SU-DHL-6 (cell line): ENCODE measurements around the gene STX16.

Experiments
- H2AFZ ChIP-seq: fragments of 200-600 bp; sonication (generic); 2 replicates; pipeline ENCODE4 v1.6.1; 2014; ENCODE audit warnings: low read depth, mild to moderate bottlenecking, moderate library complexity, mixed read lengths, antibody characterized with exemption, low read length; ENCODE audit not compliant: severe bottlenecking
- H3F3A ChIP-seq: fragments of 200-600 bp; shearing (Covaris generic); 2 replicates; pipeline ENCODE4 v1.6.0; 2016; ENCODE audit warnings: antibody characterized with exemption, mild to moderate bottlenecking; ENCODE audit not compliant: insufficient read depth
- H3K27ac ChIP-seq: fragments of 200-600 bp; sonication (generic); 2 replicates; pipeline ENCODE4 v1.5.1; 2016; ENCODE audit warnings: low read depth, mild to moderate bottlenecking, low read length, moderate library complexity, mixed read lengths
- H3K27me3 ChIP-seq: fragments of 200-600 bp; sonication (generic), shearing (Covaris generic); 2 replicates; pipeline ENCODE4 v1.6.0; 2014; ENCODE audit warnings: mild to moderate bottlenecking, low read length
- H3K36me3 ChIP-seq: fragments of 200-600 bp; sonication (generic); 2 replicates; pipeline ENCODE4 v1.6.1; 2014; ENCODE audit warnings: mild to moderate bottlenecking, low read length, mixed read lengths
- H3K4me2 ChIP-seq: fragments of 300-600, 200-600 bp; shearing (Covaris generic), sonication (generic); 2 replicates; pipeline ENCODE4 v1.6.0; 2014; ENCODE audit warnings: low read length, low read depth, mild to moderate bottlenecking; ENCODE audit not compliant: poor library complexity, severe bottlenecking
- H3K4me3 ChIP-seq: fragments of 200-600 bp; sonication (generic); 2 replicates; pipeline ENCODE4 v1.5.1; 2014; ENCODE audit warnings: antibody characterized with exemption, low read length, mild to moderate bottlenecking, mixed read lengths; ENCODE audit not compliant: insufficient read depth, poor library complexity, severe bottlenecking
- H3K79me2 ChIP-seq: fragments of 200-600 bp; sonication (generic); 2 replicates; pipeline ENCODE4 v1.6.1; 2014; ENCODE audit warnings: mild to moderate bottlenecking, low read length, moderate library complexity; ENCODE audit not compliant: insufficient read depth
- H3K9ac ChIP-seq: fragments of 200-600 bp; sonication (generic); 2 replicates; pipeline ENCODE4 v1.7.0; 2014; ENCODE audit warnings: mild to moderate bottlenecking, low read length
- H3K9me2 ChIP-seq: fragments of 200-600 bp; sonication (generic); replicated peaks from 2 replicates; pipeline ENCODE4 v1.6.1; 2014; ENCODE audit warnings: low read length; ENCODE audit not compliant: insufficient read depth
- H3K9me3 ChIP-seq: fragments of 200-600 bp; sonication (generic); 2 replicates; pipeline ENCODE4 v1.6.1; 2014; ENCODE audit warnings: low read length, mixed read lengths; ENCODE audit not compliant: insufficient read depth
- H4K20me1 ChIP-seq: fragments of 200-600 bp; sonication (generic); 2 replicates; pipeline ENCODE4 v1.6.1; 2014; ENCODE audit warnings: low read depth, mild to moderate bottlenecking, antibody characterized with exemption, low read length, moderate library complexity, mixed read lengths
- EZH2phosphoT487 ChIP-seq: fragments of 200-600 bp; sonication (generic), shearing (Covaris generic); conservative IDR thresholded peaks from 2 replicates; pipeline ENCODE4 v1.6.1; 2018; ENCODE audit warnings: mild to moderate bottlenecking, antibody characterized with exemption, low read length, moderate library complexity, mixed read lengths
- TF ChIP-seq, protein P1 (sequence below): fragments of 200-600 bp; sonication (generic); IDR thresholded peaks from one replicate; pipeline ENCODE4 v1.5.1; 2017; ENCODE audit warnings: antibody characterized with exemption, mild to moderate bottlenecking, low read length, moderate library complexity; ENCODE audit not compliant: insufficient read depth, poor library complexity, severe bottlenecking

The STX16 gene

DNA sequence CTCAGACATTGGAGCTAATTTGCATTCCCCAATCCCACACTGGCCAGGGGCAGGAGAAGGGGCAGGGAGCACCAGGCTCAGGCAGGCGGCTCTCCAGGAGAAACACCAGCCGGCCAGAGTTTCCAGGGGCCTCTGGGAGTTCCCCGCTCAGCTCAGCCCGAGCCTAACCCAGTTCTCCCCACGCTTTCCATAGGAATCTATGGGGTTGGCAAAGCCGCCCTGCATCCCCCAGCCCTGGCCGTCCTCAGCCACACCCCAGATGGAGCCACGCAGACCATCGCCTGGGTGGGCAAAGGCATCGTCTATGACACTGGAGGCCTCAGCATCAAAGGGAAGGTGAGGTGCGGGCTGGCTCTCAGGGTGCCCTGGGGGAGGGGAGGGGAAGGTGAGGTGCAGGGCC is 49.7 kb downstream of the STX16 start:
- no peaks in the 10 kb centered on the region for H3K9me2 ChIP-seq
- H4K20me1 ChIP-seq, result no peaks in the 10 kb centered on the region
- H2AFZ ChIP-seq, result no peak overlapping the region
- H3K9ac ChIP-seq, result no peak overlapping the region
- no peak overlapping the region for H3K4me3 ChIP-seq
- H3K27me3 ChIP-seq, result no peaks in the 10 kb centered on the region
- H3K36me3 ChIP-seq, result no peaks in the 10 kb centered on the region
- no peaks in the 10 kb centered on the region for H3K79me2 ChIP-seq
- H3F3A ChIP-seq, result no peaks in the 10 kb centered on the region
- H3K27ac ChIP-seq, result no peak overlapping the region
- TF ChIP-seq, protein P1, sequence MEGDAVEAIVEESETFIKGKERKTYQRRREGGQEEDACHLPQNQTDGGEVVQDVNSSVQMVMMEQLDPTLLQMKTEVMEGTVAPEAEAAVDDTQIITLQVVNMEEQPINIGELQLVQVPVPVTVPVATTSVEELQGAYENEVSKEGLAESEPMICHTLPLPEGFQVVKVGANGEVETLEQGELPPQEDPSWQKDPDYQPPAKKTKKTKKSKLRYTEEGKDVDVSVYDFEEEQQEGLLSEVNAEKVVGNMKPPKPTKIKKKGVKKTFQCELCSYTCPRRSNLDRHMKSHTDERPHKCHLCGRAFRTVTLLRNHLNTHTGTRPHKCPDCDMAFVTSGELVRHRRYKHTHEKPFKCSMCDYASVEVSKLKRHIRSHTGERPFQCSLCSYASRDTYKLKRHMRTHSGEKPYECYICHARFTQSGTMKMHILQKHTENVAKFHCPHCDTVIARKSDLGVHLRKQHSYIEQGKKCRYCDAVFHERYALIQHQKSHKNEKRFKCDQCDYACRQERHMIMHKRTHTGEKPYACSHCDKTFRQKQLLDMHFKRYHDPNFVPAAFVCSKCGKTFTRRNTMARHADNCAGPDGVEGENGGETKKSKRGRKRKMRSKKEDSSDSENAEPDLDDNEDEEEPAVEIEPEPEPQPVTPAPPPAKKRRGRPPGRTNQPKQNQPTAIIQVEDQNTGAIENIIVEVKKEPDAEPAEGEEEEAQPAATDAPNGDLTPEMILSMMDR, result no peak
- TF ChIP-seq EZH2phosphoT487, result no peak
- H3K4me2 ChIP-seq, result no peak overlapping the region
- H3K9me3 ChIP-seq, result no peaks in the 10 kb centered on the region

DNA sequence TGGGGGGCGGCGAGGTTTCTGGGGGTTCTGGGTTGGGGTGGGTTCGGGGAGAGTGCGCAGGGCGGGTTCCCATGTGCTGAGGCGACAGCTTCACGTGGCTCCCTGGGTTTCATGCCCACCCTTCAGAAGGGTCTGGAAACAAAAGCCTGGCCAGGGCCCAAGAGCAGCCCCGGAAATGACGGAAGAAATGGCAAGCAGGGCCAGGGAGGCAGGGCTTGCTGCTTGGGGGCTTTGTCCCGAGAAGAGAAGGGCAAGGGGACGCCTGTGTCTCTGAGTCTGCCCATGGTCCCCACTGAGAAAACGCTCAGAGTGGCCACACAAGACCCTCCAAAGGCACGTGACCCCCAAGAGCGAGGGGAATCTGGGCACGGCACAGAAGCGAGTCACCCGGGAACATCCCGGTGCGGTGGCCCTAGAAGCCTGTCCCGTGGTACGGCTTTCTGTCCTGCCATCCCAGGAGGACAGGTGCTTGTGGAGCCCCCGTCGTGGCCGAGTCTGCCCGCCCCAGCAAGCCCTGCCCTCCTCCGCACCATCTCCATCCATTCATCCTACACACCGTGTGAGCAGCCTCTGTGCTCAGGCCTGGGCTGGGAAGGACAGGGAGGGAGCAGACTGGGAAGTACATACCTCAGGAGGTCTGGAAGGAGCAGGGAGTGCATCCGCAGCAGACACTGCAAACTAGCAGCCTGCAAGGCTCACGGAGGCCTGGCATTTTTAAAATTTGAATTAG is 50.5 kb downstream of the STX16 start:
- no peaks in the 10 kb centered on the region for H3K79me2 ChIP-seq
- H2AFZ ChIP-seq, result no peak overlapping the region
- H3K27ac ChIP-seq, result no peak overlapping the region
- no peak overlapping the region for H3K4me3 ChIP-seq
- no peaks in the 10 kb centered on the region for H3K36me3 ChIP-seq
- H3K9ac ChIP-seq, result no peak overlapping the region
- no peaks in the 10 kb centered on the region for H3F3A ChIP-seq
- H4K20me1 ChIP-seq, result no peaks in the 10 kb centered on the region
- TF ChIP-seq, protein P1, result no peak
- no peak for TF ChIP-seq EZH2phosphoT487
- H3K4me2 ChIP-seq, result no peak overlapping the region
- no peaks in the 10 kb centered on the region for H3K9me3 ChIP-seq
- H3K27me3 ChIP-seq, result no peaks in the 10 kb centered on the region
- no peaks in the 10 kb centered on the region for H3K9me2 ChIP-seq

DNA sequence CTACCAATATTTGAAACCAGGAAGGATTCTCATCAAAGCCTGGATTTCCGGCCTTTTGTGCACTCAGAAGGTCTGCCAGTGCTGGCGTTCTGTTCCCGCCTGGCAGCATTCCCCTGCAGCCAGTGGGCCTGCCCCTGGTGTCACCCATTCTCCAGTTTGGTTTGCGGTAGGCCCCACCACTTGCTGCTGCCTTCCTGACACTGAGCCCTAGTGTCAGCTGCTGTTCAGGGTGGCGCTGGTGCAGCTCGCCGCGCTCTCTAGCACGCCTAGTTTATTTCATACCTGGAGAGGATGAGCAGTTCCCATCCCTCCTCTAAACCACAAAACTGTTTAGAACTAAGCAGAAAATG is 51.1 kb downstream of the STX16 start:
- H3K27me3 ChIP-seq, result no peaks in the 10 kb centered on the region
- no peaks in the 10 kb centered on the region for H3K36me3 ChIP-seq
- TF ChIP-seq EZH2phosphoT487, result no peak
- TF ChIP-seq, protein P1, result no peak
- no peak overlapping the region for H3K9ac ChIP-seq
- H3K27ac ChIP-seq, result no peak overlapping the region
- H2AFZ ChIP-seq, result no peak overlapping the region
- no peaks in the 10 kb centered on the region for H3K9me3 ChIP-seq
- no peak overlapping the region for H3K4me3 ChIP-seq
- no peaks in the 10 kb centered on the region for H4K20me1 ChIP-seq
- no peaks in the 10 kb centered on the region for H3K79me2 ChIP-seq
- H3K4me2 ChIP-seq, result no peak overlapping the region
- H3K9me2 ChIP-seq, result no peaks in the 10 kb centered on the region
- no peaks in the 10 kb centered on the region for H3F3A ChIP-seq
